Nephron (organoid): Measurements from ENCODE around the gene LRFN3.

Source experiments
- H3K27ac Mint-ChIP-seq, 3 experiments: 2 replicates each; pipeline ENCODE4 v1.8.0; 2020; ENCODE audit warnings: mixed read lengths in 3 of 3, mild to moderate bottlenecking in 2 of 3, moderate library complexity in 1 of 3
- H3K27me3 Mint-ChIP-seq: 2 replicates; pipeline ENCODE4 v1.8.0; 2021; ENCODE audit warnings: low read depth, mild to moderate bottlenecking, moderate library complexity, mixed read lengths
- H3K36me3 Mint-ChIP-seq: 2 replicates; pipeline ENCODE4 v1.8.0; 2020; ENCODE audit warnings: low read depth, mixed read lengths
- H3K4me1 Mint-ChIP-seq: 2 replicates; pipeline ENCODE4 v1.8.0; 2020; ENCODE audit warnings: mixed read lengths
- H3K4me3 Mint-ChIP-seq, 3 experiments: 2 replicates each; pipeline ENCODE4 v1.8.0; 2020; ENCODE audit warnings: mild to moderate bottlenecking in 3 of 3, mixed read lengths in 3 of 3, moderate library complexity in 2 of 3
- H3K9me3 Mint-ChIP-seq: 2 replicates; pipeline ENCODE4 v1.8.0; 2020; ENCODE audit warnings: mixed read lengths
- CTCF ChIP-seq, 3 experiments: fragments of 200-600 bp; sonication (generic); IDR thresholded peaks; one replicate each; pipeline ENCODE4 v1.5.0; 2021; ENCODE audit warnings: antibody characterized with exemption in 3 of 3; ENCODE audit not compliant: unreplicated experiment in 3 of 3

Gene LRFN3

DNA sequence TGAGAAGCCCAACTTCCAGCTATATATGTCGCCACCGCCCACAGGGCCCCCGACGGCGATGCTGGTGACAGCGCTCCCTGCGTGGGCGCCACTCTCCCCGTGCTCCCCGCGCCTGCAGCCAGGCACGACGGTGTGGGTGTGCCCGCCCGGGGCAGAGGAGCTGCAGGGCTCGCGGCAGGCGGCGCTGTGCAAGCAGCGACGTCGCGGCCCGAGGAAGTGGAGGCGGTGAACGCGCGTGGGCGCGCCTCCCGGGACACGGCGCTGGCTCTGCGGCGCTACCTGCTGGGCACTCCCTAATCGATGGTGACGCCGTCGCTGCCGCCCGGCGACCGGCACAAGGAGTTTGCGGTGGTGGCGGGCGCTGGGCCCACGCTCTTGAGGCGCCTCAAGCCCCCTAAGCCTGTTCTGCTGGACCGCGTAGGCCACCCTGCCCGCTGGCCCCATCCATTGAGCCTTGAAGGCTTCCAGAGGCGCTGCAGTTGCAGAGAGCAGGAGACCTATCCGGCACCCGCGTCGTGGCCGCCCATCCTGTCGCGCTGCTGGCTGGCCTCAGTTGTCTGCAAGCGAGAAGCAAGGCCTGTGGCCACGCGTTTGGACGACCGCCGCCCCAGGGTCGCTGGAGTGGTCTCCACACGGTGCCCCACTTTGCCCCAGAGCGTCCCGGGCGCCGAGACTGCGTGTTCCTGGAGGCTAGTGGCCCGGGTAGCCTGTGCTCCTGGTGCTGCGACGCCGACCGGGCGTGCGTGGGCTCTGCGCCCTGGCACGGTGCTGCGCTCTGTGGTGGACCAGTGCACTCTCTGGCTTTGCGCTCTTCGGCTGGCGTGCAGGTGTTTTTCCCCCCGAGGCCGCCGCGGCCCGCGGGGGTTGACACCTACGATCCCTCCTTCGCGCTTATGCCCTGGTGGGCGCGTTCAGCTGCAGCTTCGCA, 23.1 kb downstream of the LRFN3 start:
- Mint-ChIP-seq H3K9me3 (peaks cover 3% of the 10 kb centered on the region), H3K36me3 (no peaks in the 10 kb centered on the region), H3K4me3 (no peak overlapping the region), H3K27me3 (peaks cover 67% of the 10 kb centered on the region), H3K27ac (no peak overlapping the region), H3K4me1 (no peaks in the 10 kb centered on the region)
- peak in 2 of 3 experiments; percentile 16 to 30 for TF ChIP-seq CTCF (IDR thresholded peaks at IDR 0.05; ENCODE audit: unreplicated experiment in 3 of 3)

DNA sequence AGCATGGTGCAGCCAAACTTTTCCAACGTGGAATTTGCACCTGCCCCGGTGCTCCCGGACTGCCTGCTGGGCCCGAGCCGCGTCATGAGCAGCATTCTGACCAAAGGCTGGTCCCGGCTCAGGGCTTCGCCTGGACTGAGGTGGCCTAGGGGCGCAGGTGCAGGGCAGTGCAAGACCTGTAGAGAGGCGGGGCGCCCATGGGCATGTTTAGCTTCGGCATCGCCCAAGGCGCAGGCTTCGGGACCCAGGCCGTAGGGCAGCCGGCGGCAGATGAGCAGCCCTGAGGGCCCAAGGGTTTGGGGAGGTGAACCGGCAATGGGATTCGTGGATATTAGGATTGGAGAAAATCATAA, 23.8 kb downstream of the LRFN3 start:
- Mint-ChIP-seq H3K36me3 (no peaks in the 10 kb centered on the region), H3K4me1 (no peaks in the 10 kb centered on the region), H3K9me3 (peaks cover 3% of the 10 kb centered on the region), H3K27ac (no peak overlapping the region), H3K4me3 (no peak overlapping the region), H3K27me3 (peaks cover 67% of the 10 kb centered on the region)
- TF ChIP-seq CTCF (IDR thresholded peaks at IDR 0.05; ENCODE audit: unreplicated experiment in 3 of 3): no peak

GRCh38 chr19:35960432-35960972, 24.3 kb downstream of the LRFN3 start:
- Mint-ChIP-seq H3K36me3 (no peaks in the 10 kb centered on the region), H3K9me3 (peaks cover 3% of the 10 kb centered on the region), H3K4me1 (no peaks in the 10 kb centered on the region), H3K27me3 (peaks cover 67% of the 10 kb centered on the region), H3K27ac (no peak overlapping the region), H3K4me3 (no peak overlapping the region)
- no peak for TF ChIP-seq CTCF (IDR thresholded peaks at IDR 0.05; ENCODE audit: unreplicated experiment in 3 of 3)

- H3K27me3 Mint-ChIP-seq: peaks cover 40% of the 10 kb centered on the region
- no peak for TF ChIP-seq CTCF (IDR thresholded peaks at IDR 0.05; ENCODE audit: unreplicated experiment in 3 of 3)
- H3K9me3 Mint-ChIP-seq: no peaks in the 10 kb centered on the region
- H3K27ac Mint-ChIP-seq: no peak overlapping the region
- H3K4me1 Mint-ChIP-seq: no peaks in the 10 kb centered on the region
- peak overlapping the region in 1 of 3 experiments; percentile 6 for H3K4me3 Mint-ChIP-seq
- no peaks in the 10 kb centered on the region for H3K36me3 Mint-ChIP-seq
Observed at GRCh38 chr19:35963514-35963913, 27.3 kb downstream of the LRFN3 start.

DNA sequence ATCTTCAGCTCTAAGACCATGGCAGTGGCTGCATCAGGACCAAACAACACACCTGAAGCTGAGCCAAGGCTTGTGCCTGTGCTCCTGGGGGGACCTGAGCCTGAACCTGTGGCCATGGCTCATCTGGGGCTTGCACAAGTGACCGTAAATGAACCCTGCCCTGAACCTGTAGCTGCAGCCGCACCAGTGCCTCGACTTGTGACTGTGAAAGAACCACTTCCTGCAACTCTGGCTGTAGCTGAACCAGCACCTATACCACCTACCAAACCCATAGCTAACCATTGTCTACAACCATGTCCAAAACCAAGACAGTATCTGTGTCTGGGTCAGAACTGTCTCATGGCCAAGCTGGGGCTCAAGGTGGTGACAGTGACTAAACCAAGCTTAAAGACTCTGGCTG, 30.6 kb downstream of the LRFN3 start:
- Mint-ChIP-seq H3K4me3 (no peak overlapping the region), H3K9me3 (no peaks in the 10 kb centered on the region), H3K27ac (no peak overlapping the region), H3K27me3 (peaks cover 22% of the 10 kb centered on the region), H3K4me1 (no peaks in the 10 kb centered on the region), H3K36me3 (no peaks in the 10 kb centered on the region)
- TF ChIP-seq CTCF (IDR thresholded peaks at IDR 0.05; ENCODE audit: unreplicated experiment in 3 of 3): no peak
